Natural killer cell treated with Interleukin-12 subunit alpha and Interleukin-12 subunit beta and Interleukin-15 and Interleukin-18, amount 100 ng/mL, for 72 hours (primary cell): ENCODE measurements around the gene TEN1. TPM values are rescaled to one million over a fixed set of nuclear protein-coding genes. Genes with fewer than 3 reads are reported as not detected.

ENCODE experiments used
- ATAC-seq, 2 donors: fragments of 150-1000 bp; cut with Tn5 transposase in 1 of 2; sonication (Bioruptor Pico), chemical (Tn5 transposase) in 1 of 2; 2 replicates each; pipeline ENCODE4 v1.10.0; 2021
- DNase-seq: peaks from one replicate; pipeline ENCODE4 v3.0.0; 2022; ENCODE audit warnings: low spot score
- H3K27ac Mint-ChIP-seq, 2 donors: 1 replicate in 1 of 2; 2 replicates in 1 of 2; pipeline ENCODE4 v1.8.0; 2022; ENCODE audit warnings: mixed read lengths in 2 of 2, mild to moderate bottlenecking in 1 of 2, moderate library complexity in 1 of 2
- H3K27me3 Mint-ChIP-seq, 2 donors: 1 replicate in 1 of 2; 2 replicates in 1 of 2; pipeline ENCODE4 v1.8.0; 2022; ENCODE audit warnings: mixed read lengths in 2 of 2
- H3K36me3 Mint-ChIP-seq: one replicate; pipeline ENCODE4 v1.8.0; 2022; ENCODE audit warnings: mixed read lengths
- H3K4me1 Mint-ChIP-seq, 2 donors: 1 replicate in 1 of 2; 2 replicates in 1 of 2; pipeline ENCODE4 v1.8.0; 2022; ENCODE audit warnings: low read depth in 2 of 2, mixed read lengths in 2 of 2, mild to moderate bottlenecking in 1 of 2
- H3K4me3 Mint-ChIP-seq: one replicate; pipeline ENCODE4 v1.8.0; 2022; ENCODE audit warnings: mixed read lengths
- H3K9me3 Mint-ChIP-seq: 2 replicates; pipeline ENCODE4 v1.8.0; 2022; ENCODE audit warnings: mixed read lengths
- total RNA-seq, 2 donors: library from RNA; stranded (reverse); gene quantifications; one replicate each; pipeline ENCODE4 v1.2.3, GENCODE V29; 2022

The TEN1 gene
- 10 to 100 TPM; 16.5 to 19.1 TPM for total RNA-seq

- DNase-seq, result peak; percentile 98
- peak; percentile 98 for ATAC-seq
- peak within 1 kb of the TSS; percentile 93 to 100 for H3K27ac Mint-ChIP-seq
- H3K4me3 Mint-ChIP-seq, result peak within 1 kb of the TSS; percentile 94
- no peaks in the 10 kb centered on the region for H3K27me3 Mint-ChIP-seq
- no peaks in the 10 kb centered on the region for H3K9me3 Mint-ChIP-seq
- H3K4me1 Mint-ChIP-seq, result peaks cover 23 to 38% of the 10 kb centered on the region in 2 donors
- H3K36me3 Mint-ChIP-seq, result no peaks in the 10 kb centered on the region
Observed at GRCh38 chr17:75978938-75979704, at the start of gene TEN1, which contains the start of gene ACOX1. TSS of gene TEN1 (plus strand) at chr17:75979240. CDS start at chr17:75986193, 6,953 bp downstream. TSS of gene ACOX1 (minus strand) at chr17:75979166. CDS start at chr17:75979073, 93 bp downstream.

GRCh38 chr17:75931062-75931461, 48.0 kb upstream of the TEN1 start:
- no peak overlapping the region for H3K4me3 Mint-ChIP-seq
- H3K36me3 Mint-ChIP-seq, result no peaks in the 10 kb centered on the region
- no peaks in the 10 kb centered on the region for H3K9me3 Mint-ChIP-seq
- ATAC-seq (no peak), DNase-seq (peak; percentile 40)
- H3K4me1 Mint-ChIP-seq, result no peaks in the 10 kb centered on the region
- no peaks in the 10 kb centered on the region for H3K27me3 Mint-ChIP-seq
- no peak overlapping the region for H3K27ac Mint-ChIP-seq

GRCh38 chr17:75932852-75933251, 46.2 kb upstream of the TEN1 start:
- ATAC-seq, result no peak
- DNase-seq, result peak; percentile 31
- no peaks in the 10 kb centered on the region for H3K36me3 Mint-ChIP-seq
- H3K27me3 Mint-ChIP-seq, result no peaks in the 10 kb centered on the region
- H3K4me1 Mint-ChIP-seq, result peaks cover 0 to under 1% of the 10 kb centered on the region in 2 donors
- H3K27ac Mint-ChIP-seq, result no peak overlapping the region
- H3K9me3 Mint-ChIP-seq, result no peaks in the 10 kb centered on the region
- no peak overlapping the region for H3K4me3 Mint-ChIP-seq

GRCh38 chr17:75933808-75934207, 45.2 kb upstream of the TEN1 start:
- no peak for ATAC-seq
- H3K9me3 Mint-ChIP-seq, result no peaks in the 10 kb centered on the region
- no peaks in the 10 kb centered on the region for H3K27me3 Mint-ChIP-seq
- H3K4me3 Mint-ChIP-seq, result no peak overlapping the region
- H3K36me3 Mint-ChIP-seq, result no peaks in the 10 kb centered on the region
- H3K4me1 Mint-ChIP-seq, result peaks cover 0 to 3% of the 10 kb centered on the region in 2 donors
- H3K27ac Mint-ChIP-seq, result no peak overlapping the region
- DNase-seq, result no peak

GRCh38 chr17:75937652-75938051, 41.4 kb upstream of the TEN1 start:
- DNase-seq (no peak), ATAC-seq (no peak)
- no peaks in the 10 kb centered on the region for H3K27me3 Mint-ChIP-seq
- no peaks in the 10 kb centered on the region for H3K9me3 Mint-ChIP-seq
- peaks cover 6 to 9% of the 10 kb centered on the region in 2 donors for H3K4me1 Mint-ChIP-seq
- H3K4me3 Mint-ChIP-seq, result no peak overlapping the region
- no peaks in the 10 kb centered on the region for H3K36me3 Mint-ChIP-seq
- H3K27ac Mint-ChIP-seq, result no peak overlapping the region

GRCh38 chr17:75940727-75941441, 38.2 kb upstream of the TEN1 start, which contains the start of gene FBF1:
TSS of gene FBF1 (minus strand) at chr17:75941042. CDS start at chr17:75938149, 2,893 bp downstream.
- peak within 1 kb of the TSS; percentile 97 for H3K4me3 Mint-ChIP-seq
- no peaks in the 10 kb centered on the region for H3K9me3 Mint-ChIP-seq
- H3K27me3 Mint-ChIP-seq, result no peaks in the 10 kb centered on the region
- no peaks in the 10 kb centered on the region for H3K36me3 Mint-ChIP-seq
- peaks cover 6 to 9% of the 10 kb centered on the region in 2 donors for H3K4me1 Mint-ChIP-seq
- peak; percentile 99 to 100 for ATAC-seq
- DNase-seq, result peak; percentile 93
- peak within 1 kb of the TSS; percentile 70 to 79 for H3K27ac Mint-ChIP-seq

- no peaks in the 10 kb centered on the region for H3K9me3 Mint-ChIP-seq
- peaks cover 6 to 9% of the 10 kb centered on the region in 2 donors for H3K4me1 Mint-ChIP-seq
- ATAC-seq (no peak), DNase-seq (no peak)
- H3K27me3 Mint-ChIP-seq, result no peaks in the 10 kb centered on the region
- H3K36me3 Mint-ChIP-seq, result no peaks in the 10 kb centered on the region
- peak overlapping the region; percentile 70 to 79 for H3K27ac Mint-ChIP-seq
- H3K4me3 Mint-ChIP-seq, result peak overlapping the region; percentile 97
Observed at GRCh38 chr17:75941442-75941819, 37.6 kb upstream of the TEN1 start.

- Mint-ChIP-seq H3K27me3 (no peaks in the 10 kb centered on the region), H3K36me3 (no peaks in the 10 kb centered on the region), H3K9me3 (no peaks in the 10 kb centered on the region), H3K4me1 (peaks cover 6 to 9% of the 10 kb centered on the region in 2 donors), H3K4me3 (no peak overlapping the region), H3K27ac (no peak overlapping the region)
- no peak for DNase-seq
- ATAC-seq, result no peak
Observed at GRCh38 chr17:75942473-75942872, 36.6 kb upstream of the TEN1 start.

- Mint-ChIP-seq H3K4me3 (no peak overlapping the region), H3K27me3 (no peaks in the 10 kb centered on the region), H3K27ac (peak overlapping the region in 1 of 2 donors; percentile 44)
Observed at GRCh38 chr17:75943491-75943890, 35.5 kb upstream of the TEN1 start.

GRCh38 chr17:75945211-75945610, 33.8 kb upstream of the TEN1 start:
- peaks cover 6% of the 10 kb centered on the region for H3K36me3 Mint-ChIP-seq
- H3K9me3 Mint-ChIP-seq, result no peaks in the 10 kb centered on the region
- ATAC-seq (no peak), DNase-seq (no peak)
- peaks cover 6% of the 10 kb centered on the region in 2 donors for H3K4me1 Mint-ChIP-seq
- no peaks in the 10 kb centered on the region for H3K27me3 Mint-ChIP-seq
- no peak overlapping the region for H3K27ac Mint-ChIP-seq
- H3K4me3 Mint-ChIP-seq, result no peak overlapping the region

More at GRCh38 chr17:75943491-75943890, 35.5 kb upstream of the TEN1 start:
- Mint-ChIP-seq H3K36me3 (no peaks in the 10 kb centered on the region), H3K9me3 (no peaks in the 10 kb centered on the region), H3K4me1 (peaks cover 6% of the 10 kb centered on the region in 2 donors)
- DNase-seq (no peak), ATAC-seq (no peak)

GRCh38 chr17:75950421-75950820, 28.6 kb upstream of the TEN1 start:
- Mint-ChIP-seq H3K4me1 (no peaks in the 10 kb centered on the region), H3K9me3 (no peaks in the 10 kb centered on the region), H3K27ac (peak overlapping the region in 1 of 2 donors; percentile 10), H3K27me3 (no peaks in the 10 kb centered on the region), H3K4me3 (no peak overlapping the region), H3K36me3 (peaks cover 7% of the 10 kb centered on the region)
- ATAC-seq, result no peak
- DNase-seq, result no peak

- no peak for DNase-seq
- Mint-ChIP-seq H3K9me3 (no peaks in the 10 kb centered on the region), H3K27me3 (no peaks in the 10 kb centered on the region), H3K36me3 (peaks cover 10% of the 10 kb centered on the region), H3K4me3 (peak overlapping the region; percentile 3), H3K27ac (peak overlapping the region in 1 of 2 donors; percentile 10), H3K4me1 (no peaks in the 10 kb centered on the region)
- peak in 1 of 2 donors; percentile 70 for ATAC-seq
Observed at GRCh38 chr17:75950855-75951554, 28.0 kb upstream of the TEN1 start.

- H3K27ac Mint-ChIP-seq, result no peak overlapping the region
- ATAC-seq (no peak), DNase-seq (no peak)
- no peak overlapping the region for H3K4me3 Mint-ChIP-seq
- peaks cover 4% of the 10 kb centered on the region for H3K36me3 Mint-ChIP-seq
- H3K9me3 Mint-ChIP-seq, result no peaks in the 10 kb centered on the region
- no peaks in the 10 kb centered on the region for H3K4me1 Mint-ChIP-seq
- H3K27me3 Mint-ChIP-seq, result no peaks in the 10 kb centered on the region
Observed at GRCh38 chr17:75959051-75959838, 19.8 kb upstream of the TEN1 start.
